SK-N-SH (cell line): ENCODE measurements around the gene S100A2.
"Not testable (repeated sequence)": the region's sequence is repeated elsewhere in the genome, so short reads cannot be mapped to it uniquely, and the experiment has no call there.

Source experiments
- CTCF ChIP-seq: fragments of 200-600 bp; sonication (generic); IDR thresholded peaks from 2 replicates; pipeline ENCODE4 v1.6.1; 2017; ENCODE audit warnings: antibody characterized with exemption, mild to moderate bottlenecking, moderate library complexity
- FOSL2 ChIP-seq: IDR thresholded peaks from 2 replicates; pipeline ENCODE4 v1.4.0; 2012; ENCODE audit warnings: low read depth, mild to moderate bottlenecking, moderate library complexity, borderline replicate concordance
- NFIC ChIP-seq: IDR thresholded peaks from 2 replicates; pipeline ENCODE4 v1.4.0; 2012; ENCODE audit warnings: borderline replicate concordance
- POLR2AphosphoS5 ChIP-seq: IDR thresholded peaks from 2 replicates; pipeline ENCODE4 v1.6.1; 2012; ENCODE audit warnings: low read depth, low read length
- REST ChIP-seq: IDR thresholded peaks from 2 replicates; pipeline ENCODE4 v1.6.1; 2012; ENCODE audit warnings: mild to moderate bottlenecking, low read depth, low read length, moderate library complexity
- SMC3 ChIP-seq: IDR thresholded peaks from 2 replicates; pipeline ENCODE4 v1.6.1; 2012; ENCODE audit warnings: low read depth, low read length, improper control_type of control experiment

- not testable (repeated sequence) for TF ChIP-seq NFIC, CTCF, SMC3, FOSL2, POLR2AphosphoS5, REST
These were observed 17.9 kb upstream of the S100A2 start for GRCh38 chr1:153583514-153583913.
